Keratinocyte (primary cell): ENCODE measurements around the gene TRAF3IP1. TPM values are rescaled to one million over a fixed set of nuclear protein-coding genes. Genes with fewer than 3 reads are reported as not detected.

ENCODE experiments used
- DNase-seq: peaks from one replicate; pipeline ENCODE4 v3.0.0-alpha.2; 2011; ENCODE audit warnings: low read depth, missing footprints, low spot score
- FAIRE-seq: peaks from 2 replicates; lab custom pipeline; 2011; peaks lifted over from hg19 to GRCh38; lab: Jason Lieb, UNC
- H2AFZ ChIP-seq: 2 replicates; pipeline ENCODE4 v1.6.0; 2012; ENCODE audit warnings: low read length, control low read depth, inconsistent platforms; ENCODE audit not compliant: control insufficient read depth
- H3K27ac ChIP-seq: 2 replicates; pipeline ENCODE4 v1.5.1; 2011; ENCODE audit warnings: low read length; ENCODE audit not compliant: control insufficient read depth, insufficient read depth
- H3K27me3 ChIP-seq: 3 replicates; pipeline ENCODE4 v1.6.0; 2011; ENCODE audit warnings: low read length; ENCODE audit not compliant: control insufficient read depth, insufficient read depth; ENCODE audit errors: extremely low read depth
- H3K36me3 ChIP-seq, 2 experiments: 2 replicates in 1 of 2; 3 replicates in 1 of 2; pipeline ENCODE4 v1.5.1; 2011; ENCODE audit warnings: low read length in 2 of 2, mild to moderate bottlenecking in 1 of 2; ENCODE audit not compliant: control insufficient read depth in 2 of 2, insufficient read depth in 2 of 2; ENCODE audit errors: extremely low read depth in 1 of 2
- H3K4me1 ChIP-seq: 3 replicates; pipeline ENCODE4 v1.5.1; 2011; ENCODE audit warnings: low read length; ENCODE audit not compliant: control insufficient read depth, insufficient read depth; ENCODE audit errors: extremely low read depth
- H3K4me2 ChIP-seq: 3 replicates; pipeline ENCODE4 v1.6.0; 2011; ENCODE audit warnings: low read depth, low read length; ENCODE audit not compliant: control insufficient read depth, insufficient read depth; ENCODE audit errors: extremely low read depth
- H3K4me3 ChIP-seq, 3 experiments: fragments of 200-600 bp in 1 of 3; sonication (generic) in 1 of 3; 2 replicates in 2 of 3; 3 replicates in 1 of 3; pipeline ENCODE4 v1.5.1; 2011 to 2016; ENCODE audit warnings: low read length in 3 of 3, mild to moderate bottlenecking in 3 of 3, control low read depth in 2 of 3, inconsistent platforms in 1 of 3, low read depth in 1 of 3, mixed read lengths in 1 of 3, mixed run types in 1 of 3, moderate library complexity in 1 of 3; ENCODE audit not compliant: control insufficient read depth in 2 of 3, insufficient read depth in 2 of 3; ENCODE audit errors: extremely low read depth in 1 of 3
- H3K79me2 ChIP-seq: 2 replicates; pipeline ENCODE4 v1.6.0; 2012; ENCODE audit warnings: low read length; ENCODE audit not compliant: control insufficient read depth, insufficient read depth
- H3K9ac ChIP-seq: 3 replicates; pipeline ENCODE4 v1.6.0; 2011; ENCODE audit warnings: low read length; ENCODE audit not compliant: control insufficient read depth, insufficient read depth; ENCODE audit errors: extremely low read depth
- H3K9me1 ChIP-seq: 3 replicates; pipeline ENCODE4 v1.6.0; 2011; ENCODE audit warnings: low read length; ENCODE audit not compliant: control insufficient read depth, insufficient read depth; ENCODE audit errors: extremely low read depth
- H3K9me3 ChIP-seq: 2 replicates; pipeline ENCODE4 v1.5.1; 2012; ENCODE audit warnings: low read depth, low read length; ENCODE audit not compliant: control insufficient read depth
- H4K20me1 ChIP-seq: 3 replicates; pipeline ENCODE4 v1.6.0; 2011; ENCODE audit warnings: low read length; ENCODE audit not compliant: control insufficient read depth, insufficient read depth; ENCODE audit errors: extremely low read depth
- CTCF ChIP-seq, 3 experiments: IDR thresholded peaks in 1 of 3; conservative IDR thresholded peaks in 1 of 3; optimal IDR thresholded peaks in 1 of 3; 2 replicates in 2 of 3; 3 replicates in 1 of 3; pipeline versions ENCODE3 to v1.5.1; 2011; ENCODE audit warnings: low read length in 3 of 3, mild to moderate bottlenecking in 3 of 3, moderate library complexity in 2 of 3, control low read depth in 1 of 3, inconsistent platforms in 1 of 3; ENCODE audit not compliant: insufficient read depth in 2 of 3; ENCODE audit errors: extremely low read depth in 1 of 3
- EZH2 ChIP-seq: IDR thresholded peaks from one replicate; pipeline ENCODE4 v1.6.1; 2012; ENCODE audit warnings: inconsistent platforms, mild to moderate bottlenecking, low read length, moderate library complexity
- dilution Hi-C: fragments of 300-500 bp; cut with MboI; formaldehyde crosslinking; loops from one replicate; pipeline ENCODE4 v1.7.0; 2020; ENCODE audit warnings: low sequenced_read_pairs; ENCODE audit not compliant: extremely low pct_ligation_motif_present
- polyA plus RNA-seq, 5 experiments: library from polyadenylated mRNA; depleted of rRNA in 3 of 5; stranded (reverse) in 3 of 5; stranded (forward) in 1 of 5; unstranded in 1 of 5; fragments of >200 nt; gene quantifications; 1 replicate in 1 of 5; 2 replicates in 3 of 5; 3 replicates in 1 of 5; pipeline versions ENCODE4 v1.2.1 to v1.2.3, GENCODE V29; 2011 to 2012; ENCODE audit warnings: missing spikeins in 2 of 5, low read depth in 1 of 5, low replicate concordance in 1 of 5

TRAF3IP1 gene
- polyA plus RNA-seq, 1 donor (not counting 4 experiments of a cell fraction or from before 2014, with no cell fraction given) = 7.0 TPM

DNA sequence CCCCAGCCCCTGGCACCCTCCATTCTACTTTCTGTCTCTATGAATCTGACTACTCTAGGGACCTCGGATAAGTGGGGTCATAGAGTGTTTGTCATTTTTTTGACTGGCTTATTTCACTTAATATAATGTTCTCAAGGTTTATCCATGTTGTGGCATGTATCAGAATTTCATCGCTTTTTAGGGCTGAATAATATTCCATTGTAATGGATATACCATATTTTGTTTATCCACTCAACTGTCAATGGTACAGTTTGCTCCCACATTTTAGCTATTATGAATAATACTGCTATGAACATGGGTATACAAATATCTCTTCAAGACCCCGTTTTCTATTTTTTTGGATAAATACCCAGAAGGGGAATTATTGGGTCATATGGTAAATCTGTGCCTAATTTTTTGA is 7.4 kb downstream of the TRAF3IP1 start:
- TF ChIP-seq CTCF (optimal IDR thresholded peaks at IDR 0.05 in 1 of 3, IDR thresholded peaks at IDR 0.05 in 1 of 3, conservative IDR thresholded peaks at IDR 0.05 in 1 of 3; ENCODE audit: extremely low read depth in 1 of 3, insufficient read depth in 2 of 3, low read length in 3 of 3) (no peak), EZH2 (no peak)
- Histone ChIP-seq H3K27ac (no peak overlapping the region), H3K4me2 (no peak overlapping the region), H3K9me3 (no peaks in the 10 kb centered on the region), H3K9me1 (no peaks in the 10 kb centered on the region), H3K27me3 (no peaks in the 10 kb centered on the region), H3K9ac (no peak overlapping the region), H3K79me2 (peaks cover 8% of the 10 kb centered on the region), H3K4me3 (no peak overlapping the region), H3K36me3 (peaks cover 9 to 25% of the 10 kb centered on the region in 2 experiments), H2AFZ (no peak overlapping the region), H4K20me1 (peaks cover 2% of the 10 kb centered on the region), H3K4me1 (no peaks in the 10 kb centered on the region)
- FAIRE-seq (no peak), DNase-seq (no peak)
- dilution Hi-C loops = no loop called here

- Histone ChIP-seq H3K4me1 (no peaks in the 10 kb centered on the region), H3K4me2 (no peak overlapping the region), H3K9me1 (no peaks in the 10 kb centered on the region), H4K20me1 (peaks cover 2% of the 10 kb centered on the region), H3K4me3 (no peak overlapping the region), H3K36me3 (peaks cover 17 to 24% of the 10 kb centered on the region in 2 experiments), H3K79me2 (peaks cover 8% of the 10 kb centered on the region), H3K9me3 (no peaks in the 10 kb centered on the region), H3K27me3 (no peaks in the 10 kb centered on the region), H3K9ac (no peak overlapping the region), H3K27ac (no peak overlapping the region), H2AFZ (no peak overlapping the region)
- FAIRE-seq = no peak
- TF ChIP-seq CTCF (optimal IDR thresholded peaks at IDR 0.05 in 1 of 3, IDR thresholded peaks at IDR 0.05 in 1 of 3, conservative IDR thresholded peaks at IDR 0.05 in 1 of 3; ENCODE audit: extremely low read depth in 1 of 3, insufficient read depth in 2 of 3, low read length in 3 of 3) (no peak), EZH2 (no peak)
- no peak for DNase-seq
- dilution Hi-C loops = no loop called here
These were observed 10.1 kb downstream of the TRAF3IP1 start for GRCh38 chr2:238330391-238330790.
